ENCODE data around the gene GRIN2A.

The GRIN2A gene

GRCh38 chr16:10181196-10182162, 749 bp downstream of the GRIN2A start:
- DNase-seq, result peak in 1 of 2 donors; percentile 10

DNA sequence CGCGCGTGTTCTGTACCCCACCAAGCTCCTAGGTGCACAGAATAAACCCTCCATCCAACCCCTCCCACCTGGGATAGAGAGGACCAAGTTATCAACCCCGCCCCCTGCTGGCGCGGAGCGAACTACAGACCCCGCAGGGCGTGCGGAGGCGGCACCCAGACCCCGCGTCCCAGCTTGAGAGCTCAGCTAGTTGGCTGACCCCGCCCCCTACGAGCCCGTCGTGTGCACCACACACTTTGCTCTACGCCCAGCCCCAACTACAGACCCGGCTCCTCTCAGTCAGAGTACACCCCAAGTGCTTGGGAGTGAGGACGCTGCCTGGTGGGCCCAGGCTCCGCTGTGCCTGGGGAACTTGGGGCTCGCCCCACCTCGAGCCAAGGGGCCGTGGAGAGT, 1.5 kb downstream of the GRIN2A start:
- no peak for DNase-seq

- no peak for DNase-seq
Observed at GRCh38 chr16:10180042-10180770, 2.0 kb downstream of the GRIN2A start.

- DNase-seq, result no peak
Observed at GRCh38 chr16:10178526-10178925, 3.7 kb downstream of the GRIN2A start.

DNA sequence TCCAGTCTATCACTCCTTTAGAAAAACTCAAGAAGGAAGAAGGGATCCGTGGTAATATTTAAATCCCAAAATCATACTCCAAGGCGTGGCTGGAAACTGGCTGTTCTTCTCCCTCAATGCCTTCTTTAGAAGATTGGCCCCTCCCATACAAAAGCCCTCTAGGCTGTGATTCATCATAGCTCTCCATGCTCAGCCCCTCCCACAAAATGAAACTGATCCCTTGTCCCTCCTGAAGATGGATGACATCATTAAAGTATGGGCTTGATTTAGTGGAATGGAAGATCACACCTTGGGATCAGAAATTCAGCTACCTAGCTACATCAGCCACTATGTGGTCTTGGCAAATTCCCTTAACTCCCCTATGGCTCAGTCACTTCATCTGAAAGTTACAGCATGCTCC, 4.1 kb downstream of the GRIN2A start:
- no peak for DNase-seq

- DNase-seq, result no peak
Observed at GRCh38 chr16:10172848-10173655, 9.2 kb downstream of the GRIN2A start.

DNA sequence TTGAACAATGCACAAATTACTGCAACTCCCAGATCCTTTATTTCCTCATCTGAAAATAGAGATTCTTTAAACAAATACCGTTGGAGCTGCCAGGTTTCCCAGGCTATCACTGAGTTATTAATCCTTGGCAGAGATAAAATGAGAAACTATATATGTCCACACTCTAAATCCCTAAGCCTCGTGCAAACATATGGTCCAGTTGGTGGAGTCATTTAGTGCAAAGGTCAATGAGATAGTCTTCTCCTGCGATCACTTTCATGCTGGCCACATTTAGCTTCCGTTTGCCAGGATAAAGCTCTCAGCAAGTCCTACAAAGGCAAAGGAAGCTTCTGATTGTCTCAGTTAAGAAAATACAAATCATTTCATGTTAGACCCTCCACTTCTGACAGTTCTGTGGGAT, 11.0 kb downstream of the GRIN2A start:
- DNase-seq, result no peak

GRCh38 chr16:10169904-10170410, 12.3 kb downstream of the GRIN2A start:
- DNase-seq, result no peak

- no peak for DNase-seq
Observed at GRCh38 chr16:10169031-10169430, 13.2 kb downstream of the GRIN2A start.

GRCh38 chr16:10168258-10168657, 14.0 kb downstream of the GRIN2A start:
- no peak for DNase-seq

DNA sequence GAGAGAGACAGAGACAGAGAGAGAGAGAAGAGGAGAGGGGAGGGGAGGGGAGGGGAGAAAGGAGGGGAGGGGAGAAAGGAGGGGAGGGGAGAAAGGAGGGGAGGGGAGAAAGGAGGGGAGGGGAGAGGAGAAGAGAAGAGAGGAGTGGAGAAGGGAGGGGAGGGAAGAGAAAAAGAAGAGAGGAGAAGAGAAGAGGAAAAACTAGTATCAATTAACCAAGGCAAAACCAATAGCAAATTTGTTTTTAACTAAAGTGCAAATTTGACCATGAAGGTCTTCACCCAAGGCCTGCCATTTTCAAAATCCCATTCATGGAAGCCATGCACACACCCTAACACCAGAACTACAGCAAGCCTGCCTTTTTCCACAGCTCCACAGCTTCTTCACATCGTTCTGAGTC, 16.6 kb downstream of the GRIN2A start:
- no peak for DNase-seq

DNA sequence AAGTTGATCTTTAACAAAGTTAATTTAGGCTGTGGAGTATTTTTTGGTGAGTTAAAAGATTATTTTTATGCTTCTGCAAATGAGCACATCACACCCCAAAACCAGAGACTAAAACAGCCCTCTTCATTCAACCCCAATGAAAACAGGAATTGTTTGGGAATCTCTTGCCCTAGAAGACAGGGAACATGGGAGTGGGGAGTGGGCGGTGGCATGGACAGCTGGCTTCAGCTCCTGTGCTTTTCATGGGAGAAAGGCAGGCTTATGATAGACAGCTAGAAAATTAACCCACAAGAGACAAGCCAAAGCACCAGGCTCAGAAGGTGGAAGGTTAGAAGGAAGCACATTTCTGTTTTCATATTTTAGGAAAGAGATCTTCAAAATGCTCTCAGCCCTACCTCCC, 19.2 kb downstream of the GRIN2A start:
- no peak for DNase-seq

DNA sequence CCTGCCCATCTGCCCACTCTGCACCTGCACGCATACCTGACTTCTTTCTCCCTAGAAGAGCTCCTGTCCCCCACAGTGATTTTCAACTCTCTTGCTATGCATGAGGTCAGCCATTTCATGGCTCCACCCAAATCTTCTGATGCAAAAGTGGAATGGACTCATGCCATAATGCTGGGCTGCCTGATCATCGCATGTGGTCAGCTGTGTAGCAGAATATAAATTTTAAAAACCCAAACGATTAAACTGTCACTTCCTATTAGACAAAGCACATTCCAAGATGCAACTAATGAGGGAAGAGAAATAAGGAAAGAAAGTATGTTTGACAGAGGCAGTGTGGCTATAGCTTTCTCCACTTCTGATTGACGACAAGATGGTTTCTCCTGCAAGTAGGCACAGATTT, 26.1 kb downstream of the GRIN2A start:
- DNase-seq, result no peak

DNA sequence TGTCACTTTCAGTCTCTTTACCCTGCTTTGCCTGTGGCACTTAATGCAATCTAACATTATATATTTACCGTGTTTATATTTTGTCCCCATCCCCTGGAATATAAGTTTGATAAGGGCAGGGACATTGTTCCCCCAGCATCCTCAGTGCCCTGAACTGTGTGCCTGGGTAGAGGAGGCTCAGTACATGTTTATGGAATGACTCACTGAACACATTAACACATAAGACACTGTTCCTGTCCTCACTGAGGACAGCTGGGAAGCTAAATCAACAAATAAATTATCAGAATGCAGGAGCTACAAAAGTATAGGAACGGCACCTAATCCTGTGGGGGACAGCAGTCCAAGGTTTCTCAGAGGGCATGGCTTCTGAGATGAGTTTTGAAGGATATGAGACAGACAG, 27.8 kb downstream of the GRIN2A start:
- no peak for DNase-seq

DNA sequence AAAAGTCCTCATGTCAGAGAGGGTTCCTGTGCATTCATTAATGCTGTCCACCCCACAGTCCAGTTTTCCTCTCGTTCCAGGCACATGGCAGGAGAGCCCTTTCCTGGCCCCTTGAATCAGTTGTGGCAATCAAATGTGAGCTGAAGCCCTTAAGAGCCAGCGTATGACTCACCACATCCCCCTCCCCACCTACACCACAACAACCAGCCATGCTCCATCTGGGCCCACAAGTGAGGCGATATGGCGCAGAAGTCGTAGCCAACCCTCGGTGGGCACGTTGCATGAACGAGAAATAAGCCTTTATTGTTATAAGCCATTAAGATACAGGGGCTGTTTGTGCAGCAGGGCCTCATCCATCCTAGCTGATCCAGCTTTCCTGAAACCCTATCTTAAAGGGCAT, 28.2 kb downstream of the GRIN2A start:
- DNase-seq, result no peak

- no peak for DNase-seq
Observed at GRCh38 chr16:10151718-10152117, 30.5 kb downstream of the GRIN2A start.

GRCh38 chr16:10150906-10151305, 31.3 kb downstream of the GRIN2A start:
- DNase-seq, result no peak

DNA sequence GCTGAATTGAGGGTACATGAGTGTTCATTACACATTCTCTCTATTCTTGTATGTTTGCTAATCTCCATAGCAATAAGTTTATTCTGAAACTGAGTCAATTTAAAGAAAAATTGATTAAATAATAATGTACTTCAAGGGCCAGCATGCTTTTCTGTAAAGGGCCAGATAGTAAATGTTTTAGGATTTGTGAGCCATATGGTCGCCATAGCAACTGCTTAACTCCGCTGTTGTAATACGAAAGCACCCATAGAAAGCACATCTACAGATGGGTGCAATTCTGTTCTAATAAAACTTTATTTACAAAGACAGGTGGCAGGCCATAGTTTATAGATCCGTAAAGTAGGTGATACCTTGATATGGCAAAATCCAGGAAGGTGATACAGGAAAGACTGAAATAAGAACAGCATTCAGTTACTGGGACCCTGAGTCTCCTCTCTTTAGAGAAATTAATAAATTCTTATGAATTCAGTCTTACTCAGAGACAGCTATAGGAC, 36.6 kb downstream of the GRIN2A start:
- no peak for DNase-seq

GRCh38 chr16:10141671-10142070, 40.6 kb downstream of the GRIN2A start:
- DNase-seq, result no peak

DNA sequence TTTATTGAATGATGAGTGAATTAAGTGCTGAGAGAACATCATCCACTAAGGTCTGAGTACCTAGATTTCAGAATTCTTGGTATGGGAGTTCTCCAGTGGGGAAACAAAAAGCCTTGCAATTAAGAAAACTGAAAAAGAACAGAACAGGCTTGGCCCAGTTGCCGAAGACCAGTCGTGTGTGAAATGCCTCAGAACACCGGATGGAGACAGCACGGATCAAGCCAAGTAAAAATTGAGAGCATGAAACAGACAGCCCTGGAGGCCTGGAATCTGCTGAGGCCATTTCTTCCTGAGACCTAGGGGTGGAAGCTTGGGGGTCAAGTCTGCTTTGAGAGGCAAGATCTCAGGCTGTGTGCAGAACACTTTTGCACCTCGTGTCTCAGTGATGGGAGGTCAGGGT, 43.3 kb downstream of the GRIN2A start:
- no peak for DNase-seq

DNA sequence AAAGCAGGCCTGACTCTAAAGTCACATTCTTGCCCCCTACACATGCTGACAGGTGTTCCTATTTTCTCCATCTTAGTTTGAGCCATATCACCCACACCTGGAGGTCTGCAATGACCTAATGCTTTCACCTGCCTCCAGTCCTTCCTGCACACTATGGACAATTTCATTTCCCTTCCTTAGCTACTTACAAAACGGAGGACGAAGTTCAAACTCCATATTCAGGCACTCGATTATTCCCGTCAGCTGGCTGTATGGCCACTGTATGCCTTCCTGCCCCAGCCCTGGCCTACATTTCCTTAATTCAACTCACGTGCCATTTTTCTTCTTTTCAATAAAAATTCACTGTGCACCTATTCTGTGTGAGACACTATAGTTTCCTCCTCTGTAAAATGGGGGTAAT, 44.9 kb downstream of the GRIN2A start:
- DNase-seq, result no peak

DNA sequence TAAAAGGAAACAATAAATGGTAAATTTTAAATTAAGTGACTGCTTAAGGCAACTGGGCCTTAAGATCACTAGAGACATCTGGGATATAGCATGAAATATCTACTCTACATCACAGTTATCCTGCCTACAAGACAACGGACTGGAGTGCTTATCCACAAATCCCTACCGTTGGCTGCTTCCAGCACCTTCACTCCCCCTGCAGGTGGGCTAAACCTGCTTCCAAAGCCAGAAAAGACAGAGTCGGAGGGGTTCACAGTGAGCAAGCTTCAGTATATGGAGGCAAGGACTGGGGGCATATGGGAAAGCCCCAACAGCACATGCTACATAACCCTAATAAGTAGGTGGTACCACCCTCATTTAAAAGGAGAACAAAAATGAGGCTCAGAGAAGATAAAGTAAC, 45.3 kb downstream of the GRIN2A start:
- DNase-seq, result no peak

GRCh38 chr16:10130538-10130937, 51.7 kb downstream of the GRIN2A start:
- no peak for DNase-seq

Data from CD4-positive, alpha-beta T cell treated with Interleukin-4 for 1 hour (primary cell).